SK-N-SH (cell line): ENCODE measurements around the gene SEMA3B. TPM values are rescaled to one million over a fixed set of nuclear protein-coding genes. Genes with fewer than 3 reads are reported as not detected.

Experiments used
- CTCF ChIA-PET: fragments of 300-600, 350-600 bp; formaldehyde crosslinking; extraction: SDS; loops from one replicate; lab custom pipeline; 2021; lab: Yijun Ruan, JAX
- POLR2A ChIA-PET: fragments of 350-600 bp; sonication (Branson Sonifier 250); formaldehyde crosslinking; extraction: SDS; loops from one replicate; lab custom pipeline; 2020; ENCODE audit warnings: antibody characterized with exemption, inconsistent platforms; lab: Yijun Ruan, JAX
- DNase-seq: peaks from one replicate; pipeline ENCODE4 v3.0.0; 2012
- H2AFZ ChIP-seq: fragments of 200-600 bp; sonication (generic); 2 replicates; pipeline ENCODE4 v1.8.1; 2016; ENCODE audit warnings: antibody characterized with exemption, mild to moderate bottlenecking, low read depth
- H3F3A ChIP-seq: fragments of 200-600 bp; sonication (generic); replicated peaks from 2 replicates; pipeline ENCODE3; 2016; ENCODE audit warnings: antibody characterized with exemption, mild to moderate bottlenecking; ENCODE audit not compliant: insufficient read depth
- H3K27ac ChIP-seq, 2 experiments: fragments of 200-500 bp in 1 of 2; fragments of 200-600 bp in 1 of 2; sonication (Bioruptor generic) in 1 of 2; sonication (generic), shearing (Covaris generic) in 1 of 2; 2 replicates each; pipeline versions ENCODE4 v1.5.1 to v1.6.1; 2014 to 2016; ENCODE audit warnings: low read depth in 2 of 2, inconsistent platforms in 1 of 2, low read length in 1 of 2, mild to moderate bottlenecking in 1 of 2, mixed read lengths in 1 of 2
- H3K27me3 ChIP-seq: fragments of 200-600 bp; sonication (generic), shearing (Covaris generic); 2 replicates; pipeline ENCODE4 v1.6.1; 2016; ENCODE audit warnings: mixed run types; ENCODE audit not compliant: insufficient read depth
- H3K36me3 ChIP-seq, 2 experiments: fragments of 200-500 bp in 1 of 2; fragments of 200-600 bp in 1 of 2; sonication (Bioruptor generic) in 1 of 2; sonication (generic) in 1 of 2; replicated peaks in 1 of 2; 2 replicates each; pipeline versions ENCODE3 to v1.5.1; 2014 to 2016; ENCODE audit warnings: low read length in 1 of 2, mild to moderate bottlenecking in 1 of 2; ENCODE audit not compliant: insufficient read depth in 2 of 2, control insufficient read depth in 1 of 2
- H3K4me1 ChIP-seq, 2 experiments: fragments of 200-500 bp in 1 of 2; fragments of 200-600 bp in 1 of 2; sonication (Bioruptor generic) in 1 of 2; sonication (generic), shearing (Covaris generic) in 1 of 2; 2 replicates each; pipeline versions ENCODE4 v1.5.1 to v1.6.1; 2014 to 2016; ENCODE audit warnings: low read depth in 1 of 2, low read length in 1 of 2, mixed run types in 1 of 2; ENCODE audit not compliant: insufficient read depth in 2 of 2, control insufficient read depth in 1 of 2
- H3K4me2 ChIP-seq: fragments of 200-600 bp; sonication (generic), shearing (Covaris generic); 2 replicates; pipeline ENCODE4 v1.6.1; 2017; ENCODE audit warnings: mixed run types
- H3K4me3 ChIP-seq, 2 experiments: fragments of 200-500 bp in 1 of 2; fragments of 200-600 bp in 1 of 2; sonication (Bioruptor generic) in 1 of 2; sonication (generic), shearing (Covaris generic) in 1 of 2; 2 replicates each; pipeline versions ENCODE4 v1.5.1 to v1.8.1; 2014 to 2016; ENCODE audit warnings: low read depth in 2 of 2, inconsistent platforms in 1 of 2, low read length in 1 of 2, mild to moderate bottlenecking in 1 of 2, mixed read lengths in 1 of 2, moderate library complexity in 1 of 2
- H3K79me2 ChIP-seq: fragments of 200-600 bp; sonication (generic); 2 replicates; pipeline ENCODE4 v1.8.1; 2017; ENCODE audit warnings: mild to moderate bottlenecking; ENCODE audit not compliant: insufficient read depth
- H3K9ac ChIP-seq: fragments of 200-600 bp; sonication (generic); 2 replicates; pipeline ENCODE4 v1.6.1; 2017; ENCODE audit warnings: mixed run types
- H3K9me2 ChIP-seq: fragments of 200-600 bp; sonication (generic); 2 replicates; pipeline ENCODE4 v1.6.1; 2017; ENCODE audit warnings: mixed run types
- H3K9me3 ChIP-seq: fragments of 200-600 bp; sonication (generic); 2 replicates; pipeline ENCODE4 v1.6.1; 2017; ENCODE audit warnings: mixed run types, mild to moderate bottlenecking, moderate library complexity
- H4K20me1 ChIP-seq: fragments of 200-600 bp; sonication (generic); 2 replicates; pipeline ENCODE4 v1.6.1; 2017; ENCODE audit warnings: mild to moderate bottlenecking, mixed run types; ENCODE audit not compliant: insufficient read depth
- ELF1 ChIP-seq: IDR thresholded peaks from 2 replicates; pipeline ENCODE4 v1.4.0; 2012
- FOXJ3 ChIP-seq: sonication (generic); formaldehyde crosslinking; IDR thresholded peaks from 2 replicates; pipeline ENCODE4 v1.5.1; 2020; ENCODE audit warnings: mild to moderate bottlenecking, missing genetic modification reagents
- FOXM1 ChIP-seq: IDR thresholded peaks from 2 replicates; pipeline ENCODE4 v1.4.0; 2012; ENCODE audit warnings: low read depth, mild to moderate bottlenecking
- IRF3 ChIP-seq: fragments of 150-350 bp; IDR thresholded peaks from 2 replicates; pipeline ENCODE4 v1.6.1; 2016; ENCODE audit warnings: mild to moderate bottlenecking, low read depth, low read length
- JUND ChIP-seq: IDR thresholded peaks from 2 replicates; pipeline ENCODE4 v1.4.0; 2012
- MEF2A ChIP-seq: IDR thresholded peaks from 2 replicates; pipeline ENCODE4 v1.4.0; 2012; ENCODE audit warnings: low read depth, borderline replicate concordance
- PBX3 ChIP-seq: IDR thresholded peaks from 2 replicates; pipeline ENCODE4; 2012
- POLR2AphosphoS5 ChIP-seq: IDR thresholded peaks from 2 replicates; pipeline ENCODE4 v1.6.1; 2012; ENCODE audit warnings: low read depth, low read length
- RAD21 ChIP-seq: IDR thresholded peaks from 2 replicates; pipeline ENCODE4 v1.6.1; 2012; ENCODE audit warnings: mild to moderate bottlenecking, low read length
- RCOR1 ChIP-seq: fragments of 150-350 bp; IDR thresholded peaks from 2 replicates; pipeline ENCODE4 v1.6.1; 2017; ENCODE audit warnings: antibody characterized with exemption, low read length
- RFX5 ChIP-seq: IDR thresholded peaks from 2 replicates; pipeline ENCODE4 v1.6.1; 2012; ENCODE audit warnings: mild to moderate bottlenecking, improper control_type of control experiment, low read length
- SIN3A ChIP-seq: IDR thresholded peaks from 2 replicates; pipeline ENCODE4 v1.6.1; 2012; ENCODE audit warnings: low read depth, mild to moderate bottlenecking, low read length, moderate library complexity, borderline replicate concordance
- SMC3 ChIP-seq: IDR thresholded peaks from 2 replicates; pipeline ENCODE4 v1.6.1; 2012; ENCODE audit warnings: low read depth, low read length, improper control_type of control experiment
- TCF12 ChIP-seq: IDR thresholded peaks from 2 replicates; pipeline ENCODE4 v1.4.0; 2012
- TEAD4 ChIP-seq: IDR thresholded peaks from 2 replicates; pipeline ENCODE4 v1.4.0; 2012; ENCODE audit warnings: mild to moderate bottlenecking, borderline replicate concordance; ENCODE audit not compliant: insufficient read depth
- WGBS: methylation state at CpG from one replicate; pipeline ENCODE4 v1.1.6; 2017; ENCODE audit warnings: low lambda C conversion rate; 5-methylcytosine and 5-hydroxymethylcytosine counted together
- polyA plus RNA-seq, 3 experiments: library from polyadenylated mRNA; depleted of rRNA; stranded (reverse); fragments of >200 nt; gene quantifications; 2 replicates each; pipeline ENCODE4 v1.2.3, GENCODE V29; 2012
- TF ChIP-seq, protein P1 (sequence below): IDR thresholded peaks from 2 replicates; pipeline ENCODE4 v1.4.0; 2012; ENCODE audit warnings: low read depth, borderline replicate concordance
- TF ChIP-seq, protein P2 (sequence below): IDR thresholded peaks from 2 replicates; pipeline ENCODE4 v1.4.0; 2012; ENCODE audit warnings: low read depth, borderline replicate concordance
- TF ChIP-seq, protein P3 (sequence below): fragments of 150-350 bp; IDR thresholded peaks from 2 replicates; pipeline ENCODE4 v1.6.1; 2017; ENCODE audit warnings: antibody characterized with exemption, low read length, low read depth, borderline replicate concordance

The SEMA3B gene
- polyA plus RNA-seq, 1 of the 3 experiments (the other 2 are of a cell fraction) = 14.9 TPM

- peaks cover 91% of the 10 kb centered on the region for H4K20me1 ChIP-seq
- H3K79me2 ChIP-seq = peaks cover 100% of the 10 kb centered on the region
- H3K27ac ChIP-seq = peak overlapping the region; percentile 72 to 89
- H3K4me3 ChIP-seq = no peak overlapping the region; a peak in 1 of 4 replicates
- peaks cover 0 to 14% of the 10 kb centered on the region in 2 experiments for H3K36me3 ChIP-seq
- no peak overlapping the region for H2AFZ ChIP-seq
- DNase-seq = no peak
- peak overlapping the region; percentile 73 for H3K4me2 ChIP-seq
- peak overlapping the region; percentile 55; the same call in 1 of the 2 replicates for H3K9ac ChIP-seq
- WGBS = 92% methylated on average over 16 of the region's 16 CpGs
- H3K4me1 ChIP-seq = peaks cover 35 to 36% of the 10 kb centered on the region in 2 experiments; a peak in 3 of 4 replicates
- H3F3A ChIP-seq = peaks cover 43% of the 10 kb centered on the region
- POLR2A ChIA-PET = no interaction called here
- no peaks in the 10 kb centered on the region for H3K27me3 ChIP-seq
- CTCF ChIA-PET = interaction anchor here (0.7 to 61.6 kb wide), 7 partner anchors 13 to 78 kb away, joined by 3 to 1375 read pairs (median 3); partner anchors contain the start of genes GNAI2 and GNAT1
- H3K9me3 ChIP-seq = no peaks in the 10 kb centered on the region
- H3K9me2 ChIP-seq = no peaks in the 10 kb centered on the region
- TF ChIP-seq SMC3 (no peak), FOXM1 (no peak), PBX3 (no peak), TEAD4 (no peak), MEF2A (no peak), RAD21 (no peak)
- TF ChIP-seq, protein P1, sequence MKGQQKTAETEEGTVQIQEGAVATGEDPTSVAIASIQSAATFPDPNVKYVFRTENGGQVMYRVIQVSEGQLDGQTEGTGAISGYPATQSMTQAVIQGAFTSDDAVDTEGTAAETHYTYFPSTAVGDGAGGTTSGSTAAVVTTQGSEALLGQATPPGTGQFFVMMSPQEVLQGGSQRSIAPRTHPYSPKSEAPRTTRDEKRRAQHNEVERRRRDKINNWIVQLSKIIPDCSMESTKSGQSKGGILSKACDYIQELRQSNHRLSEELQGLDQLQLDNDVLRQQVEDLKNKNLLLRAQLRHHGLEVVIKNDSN = no peak
- TF ChIP-seq, all 33 proteins: peak for 0
These were observed 23.6 kb upstream of the SEMA3B start for GRCh38 chr3:50245251-50245745.

DNA sequence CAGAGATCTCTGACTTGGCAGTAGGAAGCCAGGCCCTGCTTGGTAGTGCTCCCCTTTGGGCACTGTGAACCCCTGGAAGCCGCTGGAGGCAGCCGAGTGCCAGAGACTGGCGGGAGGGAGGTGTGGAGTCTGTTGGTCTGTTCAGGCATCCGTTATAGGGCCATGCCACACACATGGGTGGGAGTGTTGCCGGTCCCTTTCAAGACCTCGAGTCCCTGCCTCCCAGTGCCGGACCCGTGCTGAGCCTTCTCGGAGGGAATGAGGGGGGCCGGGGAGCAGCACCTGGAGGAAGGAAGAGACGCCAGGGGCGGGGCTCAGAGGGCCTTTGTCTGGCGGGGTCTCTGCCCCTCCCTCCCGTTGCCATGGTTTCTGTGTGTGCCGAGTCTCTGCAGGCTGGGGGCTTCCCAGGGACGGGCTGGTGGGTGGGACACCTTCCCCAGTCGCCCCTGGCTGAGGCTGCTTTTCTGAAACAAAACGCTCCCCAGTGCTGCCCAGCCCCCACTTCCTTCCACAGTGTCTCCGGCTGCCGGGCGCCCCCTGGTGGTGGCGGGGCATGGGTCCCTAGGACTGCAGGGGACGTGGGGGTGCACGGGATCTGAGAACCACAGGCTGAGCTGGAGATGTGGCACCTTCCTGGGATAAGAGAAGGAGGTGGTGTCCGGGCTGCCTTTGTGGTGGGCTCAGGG lies 23.0 kb upstream of the SEMA3B start:
- peak overlapping the region; percentile 72 to 89 for H3K27ac ChIP-seq
- POLR2A ChIA-PET = interaction anchor here (1.0 to 1.5 kb wide), 4 partner anchors 10 to 64 kb away, joined by 3 to 4 read pairs (median 4); partner anchors contain the start of gene GNAI2
- H3K27me3 ChIP-seq = no peaks in the 10 kb centered on the region
- H3K36me3 ChIP-seq = peaks cover 0 to 15% of the 10 kb centered on the region in 2 experiments
- CTCF ChIA-PET = interaction anchor here (0.6 to 61.6 kb wide), 31 partner anchors 12 to 370 kb away, joined by 3 to 1375 read pairs (median 4); partner anchors contain the start of genes GNAI2, GNAT1, IFRD2 and SLC38A3
- H3F3A ChIP-seq = peaks cover 43% of the 10 kb centered on the region
- peaks cover 91% of the 10 kb centered on the region for H4K20me1 ChIP-seq
- H3K9ac ChIP-seq = peak overlapping the region; percentile 55; the same call in 1 of the 2 replicates
- DNase-seq = peak; percentile 95
- WGBS = 6% methylated on average over 14 of the region's 25 CpGs
- H2AFZ ChIP-seq = no peak overlapping the region
- H3K4me1 ChIP-seq = peaks cover 35 to 36% of the 10 kb centered on the region in 2 experiments; a peak in 3 of 4 replicates
- no peaks in the 10 kb centered on the region for H3K9me2 ChIP-seq
- peak overlapping the region; percentile 73 for H3K4me2 ChIP-seq
- peaks cover 100% of the 10 kb centered on the region for H3K79me2 ChIP-seq
- no peaks in the 10 kb centered on the region for H3K9me3 ChIP-seq
- peak overlapping the region; percentile 46 to 57 for H3K4me3 ChIP-seq
- TF ChIP-seq PBX3 (no peak), SIN3A (no peak), MEF2A (no peak), RCOR1 (no peak), ELF1 (no peak), FOXJ3 (CRISPR knock-in tag) (no peak), RFX5 (no peak), TEAD4 (no peak), JUND (no peak), POLR2AphosphoS5 (no peak; the same call in 1 of the 2 replicates), IRF3 (no peak), TCF12 (peak; percentile 19; the same call in 1 of the 2 replicates)
- TF ChIP-seq, protein P2, sequence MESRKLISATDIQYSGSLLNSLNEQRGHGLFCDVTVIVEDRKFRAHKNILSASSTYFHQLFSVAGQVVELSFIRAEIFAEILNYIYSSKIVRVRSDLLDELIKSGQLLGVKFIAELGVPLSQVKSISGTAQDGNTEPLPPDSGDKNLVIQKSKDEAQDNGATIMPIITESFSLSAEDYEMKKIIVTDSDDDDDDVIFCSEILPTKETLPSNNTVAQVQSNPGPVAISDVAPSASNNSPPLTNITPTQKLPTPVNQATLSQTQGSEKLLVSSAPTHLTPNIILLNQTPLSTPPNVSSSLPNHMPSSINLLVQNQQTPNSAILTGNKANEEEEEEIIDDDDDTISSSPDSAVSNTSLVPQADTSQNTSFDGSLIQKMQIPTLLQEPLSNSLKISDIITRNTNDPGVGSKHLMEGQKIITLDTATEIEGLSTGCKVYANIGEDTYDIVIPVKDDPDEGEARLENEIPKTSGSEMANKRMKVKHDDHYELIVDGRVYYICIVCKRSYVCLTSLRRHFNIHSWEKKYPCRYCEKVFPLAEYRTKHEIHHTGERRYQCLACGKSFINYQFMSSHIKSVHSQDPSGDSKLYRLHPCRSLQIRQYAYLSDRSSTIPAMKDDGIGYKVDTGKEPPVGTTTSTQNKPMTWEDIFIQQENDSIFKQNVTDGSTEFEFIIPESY = no peak
- TF ChIP-seq, protein P3, sequence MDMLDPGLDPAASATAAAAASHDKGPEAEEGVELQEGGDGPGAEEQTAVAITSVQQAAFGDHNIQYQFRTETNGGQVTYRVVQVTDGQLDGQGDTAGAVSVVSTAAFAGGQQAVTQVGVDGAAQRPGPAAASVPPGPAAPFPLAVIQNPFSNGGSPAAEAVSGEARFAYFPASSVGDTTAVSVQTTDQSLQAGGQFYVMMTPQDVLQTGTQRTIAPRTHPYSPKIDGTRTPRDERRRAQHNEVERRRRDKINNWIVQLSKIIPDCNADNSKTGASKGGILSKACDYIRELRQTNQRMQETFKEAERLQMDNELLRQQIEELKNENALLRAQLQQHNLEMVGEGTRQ = no peak
